ENCODE measurements around the gene KRTAP9-4.
"Not testable (repeated sequence)": the region's sequence is repeated elsewhere in the genome, so short reads cannot be mapped to it uniquely, and the experiment has no call there.

Gene KRTAP9-4, protein sequence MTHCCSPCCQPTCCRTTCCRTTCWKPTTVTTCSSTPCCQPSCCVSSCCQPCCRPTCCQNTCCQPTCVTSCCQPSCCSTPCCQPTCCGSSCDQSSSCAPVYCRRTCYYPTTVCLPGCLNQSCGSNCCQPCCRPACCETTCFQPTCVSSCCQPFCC

DNA sequence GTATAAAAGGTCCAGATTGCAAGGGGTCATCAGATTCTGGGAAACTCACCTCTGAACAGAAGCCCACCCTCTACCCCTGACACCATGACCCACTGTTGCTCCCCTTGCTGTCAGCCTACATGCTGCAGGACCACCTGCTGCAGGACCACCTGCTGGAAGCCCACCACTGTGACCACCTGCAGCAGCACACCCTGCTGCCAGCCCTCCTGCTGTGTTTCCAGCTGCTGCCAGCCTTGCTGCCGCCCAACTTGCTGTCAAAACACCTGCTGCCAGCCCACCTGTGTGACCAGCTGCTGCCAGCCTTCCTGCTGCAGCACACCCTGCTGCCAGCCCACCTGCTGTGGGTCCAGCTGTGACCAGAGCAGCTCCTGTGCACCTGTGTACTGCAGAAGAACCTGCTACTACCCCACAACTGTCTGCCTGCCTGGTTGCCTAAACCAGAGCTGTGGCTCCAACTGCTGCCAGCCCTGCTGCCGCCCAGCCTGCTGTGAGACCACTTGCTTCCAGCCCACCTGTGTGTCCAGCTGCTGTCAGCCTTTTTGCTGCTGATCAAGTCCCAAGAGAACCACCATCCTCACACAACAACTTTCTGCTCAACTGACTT is at the start of gene KRTAP9-4:
Gene KRTAP9-4 (plus strand): TSS at position 51 of the 604 bp plus-strand sequence. CDS start 34 bp downstream, at position 85.
- DNase-seq (ENCODE audit: low read depth in 2 of 2): not testable (repeated sequence)

DNA sequence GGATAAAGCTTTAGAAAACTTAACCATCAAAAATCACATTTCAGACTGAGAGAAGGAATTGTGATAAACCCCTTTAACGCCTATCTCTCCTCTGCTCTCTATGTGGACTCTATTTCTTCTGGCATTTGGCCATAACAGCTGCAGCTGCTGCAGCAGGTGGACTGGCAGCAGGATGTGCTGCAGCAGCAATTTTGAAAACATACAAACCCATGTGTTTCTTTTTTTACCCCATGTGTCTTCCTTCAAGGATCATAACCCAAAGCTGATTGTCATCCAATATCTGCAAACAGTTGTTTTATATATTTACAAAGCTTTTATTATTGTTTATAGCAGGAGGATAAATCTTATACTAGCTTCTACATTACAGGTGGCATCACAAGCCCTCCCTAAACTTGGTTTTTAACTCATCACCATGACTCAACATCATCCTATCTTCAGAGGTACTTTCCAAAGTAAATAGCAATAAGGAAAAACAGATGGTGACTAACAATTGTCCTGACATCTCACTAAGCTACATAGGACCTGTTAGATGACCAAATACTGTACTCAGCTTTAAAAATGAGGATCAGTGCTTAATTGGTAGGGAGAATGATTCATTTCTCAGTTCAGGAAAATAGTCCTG is 37.5 kb upstream of the KRTAP9-4 start:
- no peak for DNase-seq (ENCODE audit: low read depth in 2 of 2)

DNA sequence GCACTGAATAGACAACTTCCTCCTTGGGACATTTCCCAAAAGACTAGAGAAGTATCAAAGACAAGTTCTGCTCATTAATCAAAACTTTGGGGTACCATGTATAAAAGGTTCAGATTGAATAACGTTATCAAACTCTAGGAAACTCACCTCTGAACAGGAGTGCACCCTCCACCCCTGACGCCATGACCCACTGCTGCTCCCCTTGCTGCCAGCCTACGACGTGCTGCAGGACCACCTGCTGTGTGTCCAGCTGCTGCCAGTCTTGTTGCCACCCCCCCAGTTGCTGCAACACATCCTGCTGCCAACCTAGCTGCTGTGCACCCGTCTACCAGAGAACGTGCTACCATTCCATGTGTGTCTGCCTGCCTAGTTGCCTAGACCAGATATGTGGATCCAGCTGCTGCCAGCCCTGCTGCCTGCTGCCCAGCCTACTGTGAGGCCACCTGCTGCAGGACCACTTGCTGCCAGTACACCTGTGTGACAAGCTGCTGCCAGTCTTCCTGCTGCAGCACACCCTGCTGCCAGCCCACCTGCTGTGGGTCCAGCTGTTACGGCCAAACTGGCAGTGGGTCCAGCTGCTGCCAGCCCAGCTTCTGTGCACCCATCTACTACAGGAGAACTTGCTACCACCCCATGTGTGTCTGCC is 36.8 kb upstream of the KRTAP9-4 start:
- DNase-seq (ENCODE audit: low read depth in 2 of 2): no peak

DNA sequence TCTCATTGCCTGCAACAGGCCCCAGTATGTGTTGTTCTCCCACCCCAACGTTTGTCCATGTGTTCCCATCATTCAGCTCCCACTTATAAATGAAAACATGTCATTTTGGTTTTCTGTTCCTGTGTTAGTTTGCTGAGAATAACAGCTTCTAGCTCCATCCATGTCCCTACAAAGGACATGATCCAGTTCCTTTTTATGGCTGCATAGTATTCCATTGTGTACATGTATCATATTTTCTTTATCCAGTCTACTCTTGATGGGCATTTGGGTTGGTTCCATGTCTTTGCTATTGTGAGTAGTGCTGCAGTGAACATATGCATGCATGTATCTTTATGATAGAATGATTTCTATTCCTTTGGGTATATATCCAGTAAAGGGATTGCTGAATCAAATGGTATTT is 33.8 kb upstream of the KRTAP9-4 start:
- DNase-seq (ENCODE audit: low read depth in 2 of 2): no peak

DNA sequence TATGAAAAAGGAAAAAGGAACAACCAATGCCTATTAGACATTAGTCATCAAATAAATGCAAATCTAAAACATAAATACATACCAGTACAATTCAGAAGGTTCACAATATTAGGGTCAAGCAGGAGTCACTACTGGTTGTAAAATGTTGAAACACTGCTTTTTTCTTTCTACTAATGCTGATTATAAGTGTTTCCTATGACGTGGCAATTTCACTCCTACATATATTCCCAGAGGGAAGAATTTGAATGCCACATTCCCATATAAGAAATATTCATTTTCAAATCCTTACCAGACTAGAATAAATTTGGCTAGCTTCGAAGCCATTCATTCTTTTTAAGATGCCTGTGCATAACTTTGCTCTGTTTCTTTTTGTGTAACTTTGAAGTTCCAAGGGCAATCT is 25.7 kb upstream of the KRTAP9-4 start:
- no peak for DNase-seq (ENCODE audit: low read depth in 2 of 2)

DNA sequence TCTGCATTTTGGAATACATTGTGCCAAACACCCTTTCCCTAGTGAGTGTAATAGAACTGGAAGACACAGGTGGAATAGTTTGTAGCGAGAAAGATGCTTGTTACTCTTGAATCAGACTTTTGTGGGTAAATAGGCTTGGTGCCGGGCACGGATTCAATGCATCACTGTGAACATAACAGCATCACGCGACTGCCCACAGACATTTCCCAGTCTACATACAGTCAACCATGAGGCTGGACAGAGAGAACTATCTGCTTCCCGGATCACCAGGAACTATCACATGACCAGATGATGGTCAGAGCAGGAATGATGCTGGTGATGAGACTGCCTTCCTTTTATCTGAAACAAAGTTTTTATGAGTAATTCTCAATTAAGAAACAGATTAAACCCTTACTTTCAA is 23.4 kb upstream of the KRTAP9-4 start:
- DNase-seq (ENCODE audit: low read depth in 2 of 2): no peak

DNA sequence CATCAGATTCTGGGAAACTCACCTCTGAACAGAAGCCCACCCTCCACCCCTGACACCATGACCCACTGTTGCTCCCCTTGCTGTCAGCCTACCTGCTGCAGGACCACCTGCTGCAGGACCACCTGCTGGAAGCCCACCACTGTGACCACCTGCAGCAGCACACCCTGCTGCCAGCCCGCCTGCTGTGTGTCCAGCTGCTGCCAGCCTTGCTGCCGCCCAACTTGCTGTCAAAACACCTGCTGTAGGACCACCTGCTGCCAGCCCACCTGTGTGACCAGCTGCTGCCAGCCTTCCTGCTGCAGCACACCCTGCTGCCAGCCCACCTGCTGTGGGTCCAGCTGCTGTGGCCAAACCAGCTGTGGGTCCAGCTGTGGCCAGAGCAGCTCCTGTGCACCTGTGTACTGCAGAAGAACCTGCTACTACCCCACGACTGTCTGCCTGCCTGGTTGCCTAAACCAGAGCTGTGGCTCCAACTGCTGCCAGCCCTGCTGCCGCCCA is 22.8 kb upstream of the KRTAP9-4 start, which contains the start of gene KRTAP9-2:
Gene KRTAP9-2 (plus strand): TSS at position 51 of the 498 bp plus-strand sequence. CDS start 7 bp downstream, at position 58.
- not testable (repeated sequence) for DNase-seq (ENCODE audit: low read depth in 2 of 2)

DNA sequence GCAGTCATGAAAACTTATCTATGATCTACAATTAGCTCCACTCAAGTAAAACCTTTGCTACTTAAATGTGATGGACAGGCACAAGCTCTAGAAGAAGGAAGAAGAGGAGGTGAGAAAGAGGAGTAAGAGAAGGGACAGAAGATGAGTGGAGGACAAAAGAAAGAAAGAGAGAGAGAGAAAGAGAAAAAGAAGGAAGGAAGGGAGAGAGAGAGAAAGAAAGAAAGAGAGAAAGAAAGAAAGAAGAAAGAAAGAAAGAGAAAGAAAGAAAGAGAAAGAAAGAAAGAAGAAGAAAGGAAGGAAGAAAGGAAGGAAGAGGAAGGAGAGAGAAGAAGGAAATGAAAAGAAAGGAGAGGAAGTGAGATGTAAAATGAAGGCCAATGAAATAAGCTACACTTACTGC is 19.4 kb upstream of the KRTAP9-4 start:
- DNase-seq (ENCODE audit: low read depth in 2 of 2): no peak

DNA sequence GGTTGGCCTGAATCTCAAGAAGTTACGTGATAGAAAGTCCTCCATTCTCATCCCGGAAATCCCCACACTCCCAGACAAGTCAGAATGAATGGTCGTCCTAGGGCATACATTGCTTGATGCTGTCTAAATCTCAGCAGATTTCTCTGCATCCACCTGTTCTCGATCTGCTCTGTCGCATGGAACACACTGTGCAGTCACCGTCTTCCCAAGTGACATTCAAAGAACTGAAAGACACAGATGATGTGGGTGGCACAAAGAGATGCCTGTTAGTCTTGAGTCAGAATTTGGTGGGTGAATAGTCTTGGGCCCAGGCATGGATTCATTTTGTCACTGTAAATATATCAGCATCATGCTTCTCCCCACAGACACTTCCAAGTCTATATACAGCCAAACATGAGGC is 17.8 kb upstream of the KRTAP9-4 start:
- no peak for DNase-seq (ENCODE audit: low read depth in 2 of 2)

DNA sequence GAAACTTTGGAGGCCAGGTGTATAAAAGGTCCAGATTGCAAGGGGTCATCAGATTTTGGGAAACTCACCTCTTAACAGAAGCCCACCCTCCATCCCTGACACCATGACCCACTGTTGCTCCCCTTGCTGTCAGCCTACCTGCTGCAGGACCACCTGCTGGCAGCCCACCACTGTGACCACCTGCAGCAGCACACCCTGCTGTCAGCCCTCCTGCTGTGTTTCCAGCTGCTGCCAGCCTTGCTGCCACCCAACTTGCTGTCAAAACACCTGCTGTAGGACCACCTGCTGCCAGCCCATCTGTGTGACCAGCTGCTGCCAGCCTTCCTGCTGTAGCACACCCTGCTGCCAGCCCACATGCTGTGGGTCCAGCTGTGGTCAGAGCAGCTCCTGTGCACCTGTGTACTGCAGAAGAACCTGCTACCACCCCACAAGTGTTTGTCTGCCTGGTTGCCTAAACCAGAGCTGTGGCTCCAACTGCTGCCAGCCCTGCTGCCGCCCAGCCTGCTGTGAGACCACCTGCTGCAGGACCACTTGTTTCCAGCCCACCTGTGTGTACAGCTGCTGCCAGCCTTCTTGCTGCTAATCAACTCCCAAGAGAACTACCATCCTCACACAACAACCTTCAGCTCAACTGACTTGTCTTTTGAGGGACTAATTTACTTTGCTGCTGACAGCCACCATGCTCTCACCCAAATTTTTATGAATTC is 16.9 kb upstream of the KRTAP9-4 start, which contains the start of gene KRTAP9-3:
Gene KRTAP9-3 (plus strand): TSS at position 51 of the 707 bp plus-strand sequence. CDS start 53 bp downstream, at position 104.
- DNase-seq (ENCODE audit: low read depth in 2 of 2): not testable (repeated sequence)

DNA sequence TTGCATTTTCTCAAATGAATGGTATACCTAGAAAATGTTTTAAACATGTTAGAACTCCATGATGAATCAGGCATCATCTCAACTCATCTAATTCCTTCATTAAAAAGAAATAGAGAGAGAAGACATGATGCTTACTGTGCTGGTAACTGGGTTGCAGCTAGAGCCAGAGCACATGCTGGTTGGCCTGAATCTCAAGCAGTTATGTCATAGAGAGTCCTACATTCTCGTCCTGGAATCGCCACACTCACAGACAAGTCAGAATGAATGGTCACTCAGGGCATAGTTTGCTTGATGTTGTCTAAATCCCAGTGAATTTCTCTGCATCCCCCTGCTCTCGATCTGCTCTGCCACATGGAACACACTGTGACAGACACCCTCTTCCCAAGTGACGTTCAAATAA is 12.4 kb upstream of the KRTAP9-4 start:
- DNase-seq (ENCODE audit: low read depth in 2 of 2): not testable (repeated sequence)

DNA sequence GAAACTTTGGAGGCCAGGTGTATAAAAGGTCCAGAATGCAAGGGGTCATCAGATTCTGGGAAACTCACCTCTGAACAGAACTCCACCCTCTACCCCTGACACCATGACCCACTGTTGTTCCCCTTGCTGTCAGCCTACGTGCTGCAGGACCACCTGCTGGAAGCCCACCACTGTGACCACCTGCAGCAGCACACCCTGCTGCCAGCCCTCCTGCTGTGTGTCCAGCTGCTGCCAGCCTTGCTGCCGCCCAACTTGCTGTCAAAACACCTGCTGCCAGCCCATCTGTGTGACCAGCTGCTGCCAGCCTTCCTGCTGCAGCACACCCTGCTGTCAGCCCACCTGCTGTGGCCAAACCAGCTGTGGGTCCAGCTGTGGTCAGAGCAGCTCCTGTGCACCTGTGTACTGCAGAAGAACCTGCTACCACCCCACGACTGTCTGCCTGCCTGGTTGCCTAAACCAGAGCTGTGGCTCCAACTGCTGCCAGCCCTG is 11.5 kb upstream of the KRTAP9-4 start, which contains the start of gene KRTAP9-8:
Gene KRTAP9-8 (plus strand): TSS at position 51 of the 489 bp plus-strand sequence. CDS start 53 bp downstream, at position 104.
- not testable (repeated sequence) for DNase-seq (ENCODE audit: low read depth in 2 of 2)

DNA sequence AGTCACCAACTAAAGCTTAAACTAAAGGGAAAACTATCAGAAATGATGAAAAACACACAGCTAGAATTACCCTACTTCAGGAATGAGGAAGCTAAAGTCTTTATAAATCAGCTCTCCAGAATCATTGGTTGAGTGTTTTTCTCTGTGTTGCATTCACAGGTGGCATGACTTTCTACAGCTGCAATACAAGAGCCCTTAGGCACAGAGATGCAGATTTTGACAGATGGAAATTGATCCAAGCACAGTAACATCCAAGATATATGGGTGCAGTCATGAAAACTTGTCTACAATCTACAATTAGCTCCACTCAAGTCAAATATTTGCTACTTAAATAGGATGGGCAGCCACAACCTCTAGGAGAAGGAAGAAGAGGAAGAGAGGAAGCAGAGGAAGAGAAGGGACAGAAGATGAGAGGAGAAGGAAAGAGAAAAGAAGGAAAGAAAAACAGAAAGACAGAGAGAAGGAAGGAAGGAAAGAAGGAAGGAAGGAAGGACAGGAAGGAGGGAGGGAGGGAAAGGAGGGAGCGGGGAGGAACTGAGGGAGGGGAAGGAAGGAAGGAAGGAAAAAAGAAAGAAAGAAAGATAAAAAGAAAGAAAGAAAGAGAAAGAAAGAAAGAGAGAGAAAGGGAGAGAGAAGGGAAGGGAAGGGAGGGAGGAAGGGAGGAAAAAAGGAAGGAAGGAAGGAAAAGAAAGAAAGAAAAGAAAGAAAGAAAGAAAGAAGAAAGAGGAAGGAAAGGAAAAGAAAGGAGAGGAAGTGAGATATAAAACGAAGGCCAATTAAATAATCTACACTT is 2.3 kb upstream of the KRTAP9-4 start:
- not testable (repeated sequence) for DNase-seq (ENCODE audit: low read depth in 2 of 2)

DNA sequence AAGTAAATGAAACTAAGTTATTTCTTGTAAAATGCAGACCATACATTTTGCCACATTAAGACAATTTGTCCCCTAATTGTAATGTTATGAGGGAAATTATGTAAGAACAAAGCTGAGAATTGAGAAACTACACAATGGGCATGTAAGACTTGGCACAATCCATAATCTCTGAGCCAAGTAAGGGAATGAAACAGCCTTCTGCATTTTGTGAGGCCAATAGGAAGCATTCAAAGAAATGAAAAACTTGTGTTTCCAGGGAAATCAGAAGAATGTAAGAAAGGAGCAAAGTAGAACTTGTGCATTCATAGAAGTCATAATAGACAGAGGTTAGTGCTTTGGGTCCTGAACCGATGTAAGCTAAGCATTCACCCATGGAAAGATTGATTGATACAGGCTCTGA is 1.8 kb downstream of the KRTAP9-4 start:
- no peak for DNase-seq (ENCODE audit: low read depth in 2 of 2)

DNA sequence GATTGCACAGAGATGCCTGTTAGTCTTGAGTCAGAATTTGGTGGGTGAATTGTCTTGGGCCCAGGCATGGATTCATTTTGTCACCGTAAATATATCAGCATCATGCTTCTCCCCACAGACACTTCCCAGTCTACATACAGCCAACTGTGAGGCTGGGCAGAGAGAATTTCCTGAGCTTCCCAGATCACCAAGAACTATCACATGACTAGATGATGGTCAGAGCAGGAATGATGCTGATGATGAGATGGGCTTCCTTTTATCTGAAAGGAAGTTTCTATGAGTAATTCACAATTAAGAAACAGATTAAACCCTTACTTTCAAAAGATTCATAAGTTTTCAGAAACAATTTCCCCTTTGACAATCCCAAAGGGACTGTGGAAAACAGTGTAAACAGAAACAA is 5.4 kb downstream of the KRTAP9-4 start:
- DNase-seq (ENCODE audit: low read depth in 2 of 2): no peak

DNA sequence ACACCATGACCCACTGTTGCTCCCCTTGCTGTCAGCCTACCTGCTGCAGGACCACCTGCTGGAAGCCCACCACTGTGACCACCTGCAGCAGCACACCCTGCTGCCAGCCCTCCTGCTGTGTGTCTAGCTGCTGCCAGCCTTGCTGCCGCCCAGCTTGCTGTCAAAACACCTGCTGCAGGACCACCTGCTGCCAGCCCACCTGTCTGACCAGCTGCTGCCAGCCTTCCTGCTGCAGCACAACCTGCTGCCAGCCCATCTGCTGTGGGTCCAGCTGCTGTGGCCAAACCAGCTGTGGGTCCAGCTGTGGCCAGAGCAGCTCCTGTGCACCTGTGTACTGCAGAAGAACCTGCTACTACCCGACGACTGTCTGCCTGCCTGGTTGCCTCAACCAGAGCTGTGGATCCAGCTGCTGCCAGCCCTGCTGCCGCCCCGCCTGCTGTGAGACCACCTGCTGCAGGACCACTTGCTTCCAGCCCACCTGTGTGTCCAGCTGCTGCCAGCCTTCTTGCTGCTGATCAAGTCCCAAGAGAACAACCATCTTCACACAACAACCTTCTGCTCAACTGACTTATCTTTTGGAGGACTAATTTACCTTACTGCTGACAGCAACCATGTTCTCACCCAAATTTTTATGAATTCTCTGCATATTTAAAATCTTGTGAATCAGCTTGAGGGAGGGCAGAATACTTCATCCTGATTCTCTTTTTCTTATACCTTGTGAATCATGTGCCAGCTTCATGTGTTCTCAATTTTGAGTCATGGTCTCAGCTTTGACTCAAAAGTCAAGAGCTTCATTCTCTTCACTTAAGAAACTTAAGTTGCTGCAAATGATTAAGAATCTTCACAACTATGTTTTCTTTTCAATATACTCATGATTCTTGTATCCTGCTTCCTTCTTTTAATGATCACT is 6.1 kb downstream of the KRTAP9-4 start, which contains the start of gene KRTAP9-9:
Gene KRTAP9-9 (plus strand): TSS at position 4 of the 910 bp plus-strand sequence.
- not testable (repeated sequence) for DNase-seq (ENCODE audit: low read depth in 2 of 2)

DNA sequence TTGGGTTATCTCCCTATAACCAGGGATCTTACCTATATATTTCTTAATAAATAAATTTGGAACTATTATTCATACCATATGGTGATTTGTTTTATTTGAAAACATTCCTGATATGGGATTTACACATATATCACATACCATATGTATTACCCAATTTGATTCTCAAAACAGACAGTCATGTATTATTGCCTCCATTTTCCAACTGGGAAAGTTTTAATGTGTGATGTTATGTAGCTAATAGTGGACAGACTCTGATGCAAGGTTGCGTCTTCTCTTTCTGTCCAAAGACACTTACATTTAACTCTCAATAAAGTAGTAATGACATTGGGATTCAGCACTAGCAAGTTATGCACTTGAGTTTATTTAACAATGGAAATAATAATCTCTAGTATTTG is 6.8 kb downstream of the KRTAP9-4 start:
- DNase-seq (ENCODE audit: low read depth in 2 of 2): no peak

DNA sequence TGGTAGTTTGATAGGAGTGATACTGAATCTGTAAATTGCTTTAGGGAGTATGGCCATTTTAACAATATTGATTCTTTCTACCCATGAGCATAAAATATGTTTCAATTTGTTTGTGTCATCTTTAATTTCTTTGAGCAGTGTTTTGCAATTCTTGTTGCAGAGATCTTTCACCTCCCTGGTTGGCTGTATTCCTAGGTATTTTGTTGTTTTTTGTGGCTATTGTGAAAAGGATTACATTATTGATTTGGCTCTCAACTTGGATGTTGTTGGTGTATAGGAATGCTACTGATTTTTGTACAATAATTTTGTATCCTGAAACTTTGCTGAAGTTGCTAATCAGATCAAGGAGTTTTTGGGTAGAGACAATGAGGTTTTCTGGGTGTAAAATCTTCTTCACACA is 8.9 kb downstream of the KRTAP9-4 start:
- DNase-seq (ENCODE audit: low read depth in 2 of 2): no peak

DNA sequence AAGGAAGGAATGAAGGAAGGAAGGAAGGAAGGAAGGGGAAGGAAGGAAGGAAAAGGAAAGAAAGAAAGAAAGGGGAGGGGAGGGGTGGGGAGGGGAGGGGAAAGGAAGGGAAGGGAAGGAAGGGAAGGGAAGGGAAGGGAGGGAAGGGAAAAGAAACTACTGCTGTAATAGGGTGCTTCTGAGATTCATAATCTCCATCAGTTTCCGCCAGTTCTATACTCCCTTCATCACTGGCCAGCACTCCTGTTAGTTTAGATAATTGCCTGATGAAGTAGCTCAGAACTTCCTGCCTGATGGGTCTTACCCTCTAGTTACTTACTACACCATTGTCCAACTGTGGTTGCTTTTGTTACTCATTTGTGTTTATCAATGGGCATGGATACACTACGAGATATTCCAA is 13.7 kb downstream of the KRTAP9-4 start:
- DNase-seq (ENCODE audit: low read depth in 2 of 2): no peak
